Prostate gland (tissue), 2 donors: ENCODE results near the gene TGIF2. TPM values are rescaled to one million over a fixed set of nuclear protein-coding genes. Genes with fewer than 3 reads are reported as not detected.
"Not testable (repeated sequence)": the region's sequence is repeated elsewhere in the genome, so short reads cannot be mapped to it uniquely, and the experiment has no call there.

ENCODE experiments used
- DNase-seq: peaks from one replicate; pipeline ENCODE4 v3.0.0-alpha.2; 2019; ENCODE audit warnings: low spot score
- H3K27ac ChIP-seq, 2 donors: fragments of 200-600 bp; sonication (generic); 2 replicates each; pipeline ENCODE4 v1.5.1; 2017 to 2019
- H3K27me3 ChIP-seq: fragments of 200-600 bp; sonication (generic); replicated peaks from 2 replicates; pipeline ENCODE4 v1.5.1; 2019; ENCODE audit not compliant: insufficient read depth
- H3K36me3 ChIP-seq, 2 donors: fragments of 200-600 bp; sonication (generic); 1 replicate in 1 of 2; 2 replicates in 1 of 2; pipeline versions ENCODE4 v1.5.1 to v1.8.1; 2017 to 2019
- H3K4me1 ChIP-seq: fragments of 200-600 bp; sonication (generic); replicated peaks from 2 replicates; pipeline ENCODE4 v1.5.1; 2019
- H3K4me3 ChIP-seq, 2 donors: fragments of 200-600 bp; sonication (generic); 2 replicates each; pipeline ENCODE4 v1.5.1; 2017 to 2019
- H3K9me3 ChIP-seq: fragments of 200-600 bp; sonication (generic); 2 replicates; pipeline ENCODE4 v1.5.1; 2017
- POLR2A ChIP-seq: fragments of 450-650 bp; IDR thresholded peaks from one replicate; pipeline ENCODE4 v1.6.1; 2016; ENCODE audit warnings: antibody characterized with exemption, mild to moderate bottlenecking
- POLR2AphosphoS5 ChIP-seq: sonication (generic); formaldehyde crosslinking; IDR thresholded peaks from one replicate; pipeline ENCODE4 v1.6.1; 2017; ENCODE audit warnings: antibody characterized with exemption
- WGBS: methylation state at CpG from one replicate; pipeline ENCODE4 v1.1.5; 2018; 5-methylcytosine and 5-hydroxymethylcytosine counted together
- intact Hi-C: fragments of 100-400 bp; cut with DNase I; formaldehyde crosslinking; loops from one replicate; pipeline ENCODE4 v1.14.2; 2022
- total RNA-seq, 2 donors: library from RNA; depleted of rRNA; stranded (reverse); fragments of >200 nt; gene quantifications; one replicate each; pipeline ENCODE4 v1.1.0, GENCODE V29; 2016
- TF ChIP-seq, protein P1 (sequence below), 4 experiments: fragments of 200-600 bp in 2 of 4; fragments of 450-650 bp in 2 of 4; sonication (generic) in 2 of 4; IDR thresholded peaks; 1 replicate in 3 of 4; 2 replicates in 1 of 4; pipeline ENCODE4 v1.5.1; 2016 to 2019; ENCODE audit warnings: antibody characterized with exemption in 4 of 4, mild to moderate bottlenecking in 2 of 4, moderate library complexity in 2 of 4

TGIF2 gene
- total RNA-seq, 2 donors from 2014 or later = 16.7 to 34.8 TPM

- 73% methylated on average over 14 of the region's 14 CpGs for WGBS
- intact Hi-C loops = no loop called here
These were observed 59.3 kb downstream of the TGIF2 start for GRCh38 chr20:36632487-36633284.

GRCh38 chr20:36633285-36633772 is 59.9 kb downstream of the TGIF2 start:
- intact Hi-C loops = no loop called here
- Histone ChIP-seq H3K36me3 (no peaks in the 10 kb centered on the region), H3K27me3 (no peaks in the 10 kb centered on the region), H3K27ac (no peak overlapping the region), H3K9me3 (no peaks in the 10 kb centered on the region), H3K4me1 (no peaks in the 10 kb centered on the region), H3K4me3 (no peak overlapping the region)
- 87% methylated on average over 9 of the region's 9 CpGs for WGBS
- no peak for DNase-seq
- TF ChIP-seq POLR2AphosphoS5 = no peak
- TF ChIP-seq POLR2A = no peak
- TF ChIP-seq, protein P1, sequence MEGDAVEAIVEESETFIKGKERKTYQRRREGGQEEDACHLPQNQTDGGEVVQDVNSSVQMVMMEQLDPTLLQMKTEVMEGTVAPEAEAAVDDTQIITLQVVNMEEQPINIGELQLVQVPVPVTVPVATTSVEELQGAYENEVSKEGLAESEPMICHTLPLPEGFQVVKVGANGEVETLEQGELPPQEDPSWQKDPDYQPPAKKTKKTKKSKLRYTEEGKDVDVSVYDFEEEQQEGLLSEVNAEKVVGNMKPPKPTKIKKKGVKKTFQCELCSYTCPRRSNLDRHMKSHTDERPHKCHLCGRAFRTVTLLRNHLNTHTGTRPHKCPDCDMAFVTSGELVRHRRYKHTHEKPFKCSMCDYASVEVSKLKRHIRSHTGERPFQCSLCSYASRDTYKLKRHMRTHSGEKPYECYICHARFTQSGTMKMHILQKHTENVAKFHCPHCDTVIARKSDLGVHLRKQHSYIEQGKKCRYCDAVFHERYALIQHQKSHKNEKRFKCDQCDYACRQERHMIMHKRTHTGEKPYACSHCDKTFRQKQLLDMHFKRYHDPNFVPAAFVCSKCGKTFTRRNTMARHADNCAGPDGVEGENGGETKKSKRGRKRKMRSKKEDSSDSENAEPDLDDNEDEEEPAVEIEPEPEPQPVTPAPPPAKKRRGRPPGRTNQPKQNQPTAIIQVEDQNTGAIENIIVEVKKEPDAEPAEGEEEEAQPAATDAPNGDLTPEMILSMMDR (IDR thresholded peaks at IDR 0.05) = no peak

More at GRCh38 chr20:36632487-36633284, 59.3 kb downstream of the TGIF2 start:
- no peak overlapping the region for H3K27ac ChIP-seq
- no peaks in the 10 kb centered on the region for H3K27me3 ChIP-seq
- no peak for DNase-seq
- no peaks in the 10 kb centered on the region for H3K4me1 ChIP-seq
- H3K9me3 ChIP-seq = no peaks in the 10 kb centered on the region
- no peaks in the 10 kb centered on the region for H3K36me3 ChIP-seq
- no peak overlapping the region for H3K4me3 ChIP-seq
- TF ChIP-seq POLR2AphosphoS5 (no peak), POLR2A (no peak)
- TF ChIP-seq, protein P1 (IDR thresholded peaks at IDR 0.05) = no peak

DNA sequence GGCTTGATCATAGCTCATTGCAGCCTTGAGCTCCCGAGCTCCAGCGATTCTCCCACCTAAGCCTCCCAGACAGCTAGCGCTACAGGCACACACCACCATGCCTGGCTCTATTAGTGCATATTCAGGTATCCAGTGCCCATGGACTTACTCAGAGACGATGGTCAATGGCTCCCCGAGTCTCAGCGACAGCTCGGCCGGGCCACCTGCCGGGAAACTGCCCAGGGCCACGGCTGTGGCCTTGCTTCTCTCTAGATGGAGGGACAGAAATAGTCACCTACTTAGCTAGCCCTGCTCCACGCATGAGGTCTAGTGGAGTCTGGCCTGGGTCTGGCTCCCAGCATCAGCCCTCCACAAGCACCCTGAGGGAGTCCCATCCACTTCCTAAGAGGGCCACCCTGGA is 60.9 kb downstream of the TGIF2 start:
- Histone ChIP-seq H3K27me3 (no peaks in the 10 kb centered on the region), H3K36me3 (no peaks in the 10 kb centered on the region), H3K9me3 (no peaks in the 10 kb centered on the region), H3K27ac (no peak overlapping the region), H3K4me3 (no peak overlapping the region), H3K4me1 (no peaks in the 10 kb centered on the region)
- TF ChIP-seq, protein P1 (IDR thresholded peaks at IDR 0.05) = no peak
- no peak for TF ChIP-seq POLR2AphosphoS5
- no peak for TF ChIP-seq POLR2A
- intact Hi-C loops = no loop called here
- no peak for DNase-seq
- WGBS = 96% methylated on average over 10 of the region's 11 CpGs

GRCh38 chr20:36638876-36639400 is 65.5 kb downstream of the TGIF2 start:
- H3K36me3 ChIP-seq, intact Hi-C loops, H3K4me3 ChIP-seq, DNase-seq, H3K9me3 ChIP-seq, H3K4me1 ChIP-seq, H3K27ac ChIP-seq, H3K27me3 ChIP-seq: not testable (repeated sequence)
- WGBS = 97% methylated on average over 12 of the region's 12 CpGs

DNA sequence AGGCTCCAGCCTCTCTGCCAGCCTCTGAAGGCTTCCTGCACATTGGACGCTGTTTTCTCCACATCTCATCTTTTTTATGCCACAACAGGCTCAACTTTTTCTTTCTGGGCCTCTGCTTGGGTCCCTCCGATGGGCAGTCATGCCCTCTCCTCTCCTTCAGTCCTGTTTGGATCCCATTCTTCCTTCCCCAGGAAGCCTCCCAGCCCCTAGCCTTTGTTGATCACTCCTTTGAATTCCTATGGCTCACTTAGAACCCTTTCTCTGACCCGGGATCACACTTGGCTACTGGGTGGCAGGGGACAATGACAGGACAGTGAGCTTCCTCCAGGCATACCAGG is 68.1 kb downstream of the TGIF2 start:
- H3K36me3 ChIP-seq = no peaks in the 10 kb centered on the region
- TF ChIP-seq, protein P1 (IDR thresholded peaks at IDR 0.05) = no peak
- TF ChIP-seq POLR2AphosphoS5 = no peak
- no peak for TF ChIP-seq POLR2A
- no peak for DNase-seq
- H3K4me3 ChIP-seq = no peak overlapping the region
- H3K27me3 ChIP-seq = no peaks in the 10 kb centered on the region
- H3K4me1 ChIP-seq = no peaks in the 10 kb centered on the region
- intact Hi-C loops = no loop called here
- 83% methylated on average over 3 of the region's 3 CpGs for WGBS
- no peak overlapping the region for H3K27ac ChIP-seq
- no peaks in the 10 kb centered on the region for H3K9me3 ChIP-seq
